GM12801 (cell line): ENCODE data around the gene OTOP2.

Experiments used
- CTCF ChIP-seq: IDR thresholded peaks from one replicate; pipeline ENCODE4 v1.5.1; 2011; ENCODE audit warnings: control low read depth; ENCODE audit not compliant: insufficient read length; ENCODE audit errors: extremely low read depth

The OTOP2 gene

GRCh38 chr17:74937064-74938051 is 13.3 kb downstream of the OTOP2 start:
- TF ChIP-seq CTCF: no peak

GRCh38 chr17:74938194-74938950 is 14.3 kb downstream of the OTOP2 start:
- no peak for TF ChIP-seq CTCF

GRCh38 chr17:74939534-74939933 is 15.5 kb downstream of the OTOP2 start:
- no peak for TF ChIP-seq CTCF

GRCh38 chr17:74941128-74941725 is 17.2 kb downstream of the OTOP2 start:
- no peak for TF ChIP-seq CTCF

GRCh38 chr17:74943808-74944522 is 19.9 kb downstream of the OTOP2 start:
- no peak for TF ChIP-seq CTCF

- TF ChIP-seq CTCF: no peak
These were observed 21.5 kb downstream of the OTOP2 start for GRCh38 chr17:74945543-74945942.

- no peak for TF ChIP-seq CTCF
These were observed 22.6 kb downstream of the OTOP2 start for GRCh38 chr17:74946641-74947040.
